ENCODE results near the gene HSPA4.
A peak's percentile ranks its signal among the peaks of the same experiment; 100 is the strongest.

The HSPA4 gene

GRCh38 chr5:133108481-133108921 is 56.7 kb downstream of the HSPA4 start:
- Histone ChIP-seq H3K27me3 (peaks cover 9% of the 10 kb centered on the region), H3K4me1 (ENCODE audit: control insufficient read depth in 1 of 2, insufficient read depth in 1 of 2, low read depth in 1 of 2, low read length in 1 of 2) (peaks cover 3 to 6% of the 10 kb centered on the region in 2 experiments), H3K36me3 (peaks cover 24% of the 10 kb centered on the region), H3K4me3 (ENCODE audit: low read depth in 1 of 2, low read length in 1 of 2) (no peak overlapping the region), H3K27ac (peak overlapping the region; percentile 38), H3K9me3 (no peaks in the 10 kb centered on the region)
- TF ChIP-seq, protein P1, sequence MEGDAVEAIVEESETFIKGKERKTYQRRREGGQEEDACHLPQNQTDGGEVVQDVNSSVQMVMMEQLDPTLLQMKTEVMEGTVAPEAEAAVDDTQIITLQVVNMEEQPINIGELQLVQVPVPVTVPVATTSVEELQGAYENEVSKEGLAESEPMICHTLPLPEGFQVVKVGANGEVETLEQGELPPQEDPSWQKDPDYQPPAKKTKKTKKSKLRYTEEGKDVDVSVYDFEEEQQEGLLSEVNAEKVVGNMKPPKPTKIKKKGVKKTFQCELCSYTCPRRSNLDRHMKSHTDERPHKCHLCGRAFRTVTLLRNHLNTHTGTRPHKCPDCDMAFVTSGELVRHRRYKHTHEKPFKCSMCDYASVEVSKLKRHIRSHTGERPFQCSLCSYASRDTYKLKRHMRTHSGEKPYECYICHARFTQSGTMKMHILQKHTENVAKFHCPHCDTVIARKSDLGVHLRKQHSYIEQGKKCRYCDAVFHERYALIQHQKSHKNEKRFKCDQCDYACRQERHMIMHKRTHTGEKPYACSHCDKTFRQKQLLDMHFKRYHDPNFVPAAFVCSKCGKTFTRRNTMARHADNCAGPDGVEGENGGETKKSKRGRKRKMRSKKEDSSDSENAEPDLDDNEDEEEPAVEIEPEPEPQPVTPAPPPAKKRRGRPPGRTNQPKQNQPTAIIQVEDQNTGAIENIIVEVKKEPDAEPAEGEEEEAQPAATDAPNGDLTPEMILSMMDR (IDR thresholded peaks at IDR 0.05), result no peak

DNA sequence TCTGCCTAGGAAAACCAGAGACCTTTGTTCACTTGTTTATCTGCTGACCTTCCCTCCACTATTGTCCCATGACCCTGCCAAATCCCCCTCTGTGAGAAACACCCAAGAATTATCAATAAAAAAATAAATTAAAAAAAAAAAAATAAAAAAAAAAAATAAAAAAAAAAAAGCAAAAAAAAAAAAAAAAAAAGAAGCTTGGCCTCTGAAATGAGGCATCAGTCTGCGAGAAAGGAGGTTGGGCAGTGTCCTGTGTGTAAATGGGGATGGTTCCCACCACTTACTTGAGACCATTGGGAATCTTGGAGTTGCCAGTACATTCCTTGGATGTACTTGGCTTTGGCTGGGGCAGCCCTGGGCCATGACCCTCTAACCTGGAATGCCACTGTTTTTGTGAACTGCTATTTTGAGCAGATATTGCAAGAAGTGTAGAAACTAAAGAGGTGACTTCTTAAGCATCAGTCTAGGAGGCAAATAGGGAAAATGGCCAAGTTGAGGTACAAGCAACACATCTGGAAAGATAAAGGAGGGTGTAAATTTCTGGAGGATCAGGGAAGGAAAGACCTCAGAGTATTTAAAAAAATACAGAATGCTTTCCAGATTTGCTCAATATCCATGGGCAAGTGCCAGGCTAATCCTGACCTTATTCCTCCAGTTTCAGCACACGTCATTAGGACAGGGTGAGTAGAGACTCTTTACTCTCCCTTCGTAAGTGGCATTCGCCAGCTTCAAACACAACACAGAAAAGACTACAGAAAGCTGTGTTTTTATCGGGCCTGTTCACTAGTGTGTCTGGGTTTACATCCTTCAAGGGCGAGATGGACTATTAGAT is 58.1 kb downstream of the HSPA4 start:
- H3K27ac ChIP-seq, result no peak overlapping the region
- H3K4me3 ChIP-seq (ENCODE audit: low read depth in 1 of 2, low read length in 1 of 2), result no peak overlapping the region
- peaks cover 3 to 6% of the 10 kb centered on the region in 2 experiments for H3K4me1 ChIP-seq (ENCODE audit: control insufficient read depth in 1 of 2, insufficient read depth in 1 of 2, low read depth in 1 of 2, low read length in 1 of 2)
- H3K36me3 ChIP-seq, result peaks cover 10% of the 10 kb centered on the region
- H3K9me3 ChIP-seq, result no peaks in the 10 kb centered on the region
- TF ChIP-seq, protein P1 (IDR thresholded peaks at IDR 0.05), result no peak
- peaks cover 9% of the 10 kb centered on the region for H3K27me3 ChIP-seq

- peaks cover 2% of the 10 kb centered on the region for H3K36me3 ChIP-seq
- no peak overlapping the region for H3K4me3 ChIP-seq (ENCODE audit: low read depth in 1 of 2, low read length in 1 of 2)
- peaks cover 3 to 6% of the 10 kb centered on the region in 2 experiments for H3K4me1 ChIP-seq (ENCODE audit: control insufficient read depth in 1 of 2, insufficient read depth in 1 of 2, low read depth in 1 of 2, low read length in 1 of 2)
- no peaks in the 10 kb centered on the region for H3K9me3 ChIP-seq
- TF ChIP-seq, protein P1 (IDR thresholded peaks at IDR 0.05), result no peak
- no peak overlapping the region for H3K27ac ChIP-seq
- peaks cover 9% of the 10 kb centered on the region for H3K27me3 ChIP-seq
Measured at GRCh38 chr5:133110709-133111108, 58.9 kb downstream of the HSPA4 start.

DNA sequence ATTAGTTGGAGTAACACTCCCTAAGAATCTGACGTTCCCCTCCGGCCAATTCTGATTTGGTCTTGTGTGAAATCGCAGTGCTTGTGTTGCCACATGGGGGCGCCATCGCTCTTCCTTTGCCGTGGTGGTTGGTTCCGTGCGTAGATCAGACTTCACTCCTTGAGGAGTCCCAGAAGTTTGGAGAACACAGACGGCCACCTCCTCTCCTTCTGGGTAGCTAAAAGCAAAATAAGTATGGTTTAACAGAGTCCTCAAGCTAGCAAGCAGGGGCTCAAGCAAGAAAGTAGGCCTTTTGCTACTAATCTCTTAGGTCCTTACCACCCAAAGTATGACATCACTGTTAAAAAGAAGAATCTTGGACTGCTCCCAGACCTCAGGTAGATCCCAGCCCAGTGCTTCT is 59.5 kb downstream of the HSPA4 start:
- H3K9me3 ChIP-seq, result no peaks in the 10 kb centered on the region
- no peak overlapping the region for H3K4me3 ChIP-seq (ENCODE audit: low read depth in 1 of 2, low read length in 1 of 2)
- no peaks in the 10 kb centered on the region for H3K36me3 ChIP-seq
- H3K27me3 ChIP-seq, result peaks cover 9% of the 10 kb centered on the region
- peaks cover 3 to 6% of the 10 kb centered on the region in 2 experiments for H3K4me1 ChIP-seq (ENCODE audit: control insufficient read depth in 1 of 2, insufficient read depth in 1 of 2, low read depth in 1 of 2, low read length in 1 of 2)
- TF ChIP-seq, protein P1 (IDR thresholded peaks at IDR 0.05), result peak; percentile 53
- no peak overlapping the region for H3K27ac ChIP-seq

DNA sequence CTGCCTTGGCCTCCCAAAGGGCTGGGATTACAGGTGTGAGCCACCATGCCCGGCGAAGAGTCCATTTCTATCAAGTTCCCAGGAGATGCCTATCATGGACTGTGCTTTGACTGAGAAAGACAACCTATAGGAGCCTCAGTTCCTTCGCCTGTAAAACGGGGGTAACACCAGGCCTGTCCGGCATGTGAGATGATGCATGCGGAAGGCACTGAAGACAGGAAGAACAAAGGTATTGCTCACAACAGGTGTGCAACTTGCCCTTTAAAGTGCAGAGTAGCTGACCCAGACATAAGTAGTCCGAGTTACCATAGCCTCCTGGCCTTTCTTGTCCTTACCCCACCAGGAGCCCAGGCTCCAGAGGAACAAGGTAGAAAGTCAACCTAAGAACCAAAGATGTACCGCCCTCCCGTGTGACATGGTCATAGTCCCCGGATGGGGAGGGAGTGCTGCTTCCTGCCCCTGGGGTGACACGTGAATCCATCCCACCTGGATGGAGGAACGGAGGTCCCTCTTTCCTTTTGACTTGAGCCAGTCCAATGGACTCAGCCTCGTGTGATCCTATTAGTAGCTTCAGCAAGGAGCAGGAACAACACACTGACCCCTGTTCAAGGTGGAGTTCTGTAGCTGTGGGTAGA is 60.3 kb downstream of the HSPA4 start:
- Histone ChIP-seq H3K4me1 (ENCODE audit: control insufficient read depth in 1 of 2, insufficient read depth in 1 of 2, low read depth in 1 of 2, low read length in 1 of 2) (peaks cover 3 to 6% of the 10 kb centered on the region in 2 experiments), H3K27me3 (peaks cover 9% of the 10 kb centered on the region), H3K27ac (no peak overlapping the region), H3K36me3 (no peaks in the 10 kb centered on the region), H3K9me3 (no peaks in the 10 kb centered on the region), H3K4me3 (ENCODE audit: low read depth in 1 of 2, low read length in 1 of 2) (no peak overlapping the region)
- TF ChIP-seq, protein P1 (IDR thresholded peaks at IDR 0.05), result no peak
